HG03460 (cell line): Measurements from ENCODE around the gene WASF3.

ENCODE experiments used
- ATAC-seq: cut with Tn5 transposase; IDR thresholded peaks from one replicate; pipeline ENCODE4 v1.9.1; 2021; ENCODE audit not compliant: unreplicated experiment

WASF3 gene

DNA sequence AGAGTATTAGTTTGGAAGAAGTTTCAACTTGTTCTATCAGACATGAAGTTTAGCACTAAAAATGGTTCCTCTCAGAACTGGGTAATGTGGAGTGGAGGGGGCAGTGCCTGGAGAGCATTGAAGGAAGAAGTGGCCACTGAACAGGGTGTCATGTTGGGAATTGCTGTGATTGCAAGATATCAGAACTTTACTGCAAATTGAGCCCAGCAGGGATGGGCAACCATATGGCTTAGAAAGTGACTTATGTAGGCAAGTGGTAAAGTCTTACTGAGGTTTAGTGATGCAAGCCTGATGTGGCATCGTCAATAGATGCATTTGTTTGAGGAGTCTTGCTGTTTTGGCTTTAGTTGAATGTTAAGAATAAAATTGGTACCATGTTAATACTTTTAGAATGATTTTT lies 31.7 kb downstream of the WASF3 start:
- no peak for ATAC-seq

DNA sequence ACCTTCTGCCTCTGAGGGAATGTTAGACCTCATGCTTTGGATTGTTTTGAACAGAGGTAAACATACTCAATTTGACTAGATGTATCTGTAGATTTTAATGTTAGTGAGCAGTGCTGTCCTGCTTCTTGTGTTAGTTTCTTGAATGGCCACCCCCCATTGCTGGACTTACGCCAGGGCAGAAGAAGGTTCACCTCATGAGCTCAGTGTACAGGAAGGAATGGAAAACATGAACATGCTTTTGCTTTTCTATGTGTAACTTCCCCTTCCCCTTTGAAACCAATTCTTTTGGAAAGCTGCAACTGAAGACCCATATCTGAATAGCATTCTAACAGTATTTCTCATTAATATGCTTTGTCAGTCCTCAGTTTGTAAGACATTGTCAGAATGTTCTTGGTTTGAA lies 32.3 kb downstream of the WASF3 start:
- no peak for ATAC-seq

DNA sequence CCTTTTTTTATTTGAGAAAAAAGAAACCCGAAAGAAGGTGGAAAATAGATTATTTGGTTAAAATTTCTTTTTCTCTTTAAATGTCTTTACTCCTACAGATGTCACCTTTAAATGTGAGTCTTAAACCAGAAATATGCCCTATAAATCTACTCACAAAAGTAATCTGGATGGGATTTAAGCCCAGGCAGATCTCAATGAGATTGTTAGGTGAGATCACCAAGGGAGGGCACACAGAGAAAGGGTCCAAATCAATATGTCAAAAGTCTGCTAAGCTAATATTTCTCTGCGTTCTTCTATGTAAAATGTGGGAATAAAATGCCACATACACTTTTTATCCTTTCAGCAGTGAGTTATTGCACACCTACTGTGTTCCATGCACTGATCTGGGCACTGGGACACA lies 32.9 kb downstream of the WASF3 start:
- no peak for ATAC-seq

DNA sequence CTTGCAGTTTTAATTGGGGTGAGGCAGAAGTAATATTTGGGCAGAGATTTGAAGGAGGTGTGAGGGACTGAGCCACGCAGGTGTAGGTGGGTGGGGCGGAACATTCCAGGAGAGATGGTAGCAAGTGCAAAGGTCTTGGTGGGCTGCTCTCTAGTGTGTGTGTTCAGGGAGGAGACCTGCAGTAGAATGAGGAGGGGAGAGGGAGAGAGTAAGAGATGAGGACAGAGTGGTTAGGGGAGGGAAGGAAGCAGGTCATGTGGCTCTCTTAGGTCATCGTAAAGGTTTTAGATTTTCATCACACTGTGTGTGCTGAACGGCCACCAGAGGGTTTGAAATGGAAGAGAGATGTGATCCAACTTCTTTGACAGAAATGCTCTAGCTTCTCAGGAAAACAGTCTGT lies 33.5 kb downstream of the WASF3 start:
- ATAC-seq: no peak

DNA sequence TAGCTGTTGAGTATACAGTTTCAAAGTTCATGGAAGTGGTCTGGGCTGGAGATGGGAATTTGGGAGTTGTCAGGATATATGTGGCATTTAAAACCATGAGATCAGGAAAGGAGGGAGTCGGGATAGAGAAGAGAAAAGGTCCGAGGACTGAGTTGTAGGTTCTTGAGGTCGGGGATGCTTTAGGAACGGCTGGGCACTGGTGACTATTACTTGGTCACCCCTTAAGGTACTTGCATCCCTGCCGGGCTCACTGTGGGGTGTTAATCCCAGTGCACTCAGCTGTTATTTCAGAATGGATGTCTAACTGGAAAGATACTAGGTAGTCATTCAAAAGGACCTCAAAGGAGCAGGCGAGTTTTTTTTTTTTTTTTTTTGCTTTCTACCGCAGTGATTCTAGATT lies 34.2 kb downstream of the WASF3 start:
- no peak for ATAC-seq

DNA sequence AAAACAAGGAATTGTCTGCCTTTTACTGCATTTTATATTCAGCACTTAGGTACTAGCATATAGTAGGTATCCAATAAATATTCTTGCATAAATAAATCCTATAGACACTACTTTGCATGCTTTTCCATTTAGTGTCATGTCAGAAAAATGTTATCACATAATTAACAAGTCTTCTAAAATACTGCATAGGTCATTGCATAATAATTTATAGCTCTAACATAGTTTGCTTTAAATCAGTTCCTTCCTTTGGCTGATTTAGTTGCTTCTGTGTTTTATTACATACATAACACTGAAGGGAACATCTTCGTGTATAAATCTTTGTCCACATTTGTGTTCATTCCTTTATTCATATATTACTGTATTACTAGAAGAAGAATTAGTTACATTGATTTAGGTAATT lies 36.2 kb downstream of the WASF3 start:
- ATAC-seq: no peak

DNA sequence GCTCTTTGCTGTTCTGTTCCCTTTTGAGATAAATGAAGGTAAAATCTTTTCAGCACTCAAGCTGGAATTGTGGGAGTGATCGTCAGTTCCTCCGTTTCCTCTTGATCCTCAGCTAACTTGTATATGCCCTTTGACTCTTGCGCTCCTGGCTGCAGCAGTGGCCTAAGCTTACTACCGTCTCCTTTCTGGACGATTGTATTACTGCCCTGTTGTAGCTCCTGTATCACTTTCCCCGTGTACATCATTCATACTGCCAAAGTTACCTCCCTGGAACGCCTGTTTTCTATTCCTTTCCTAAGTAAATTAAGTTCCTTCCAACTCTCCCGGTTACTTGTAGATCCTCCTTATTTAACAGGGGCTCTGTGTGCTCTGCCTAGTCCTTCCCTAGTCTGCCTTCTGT lies 36.9 kb downstream of the WASF3 start:
- ATAC-seq: no peak

DNA sequence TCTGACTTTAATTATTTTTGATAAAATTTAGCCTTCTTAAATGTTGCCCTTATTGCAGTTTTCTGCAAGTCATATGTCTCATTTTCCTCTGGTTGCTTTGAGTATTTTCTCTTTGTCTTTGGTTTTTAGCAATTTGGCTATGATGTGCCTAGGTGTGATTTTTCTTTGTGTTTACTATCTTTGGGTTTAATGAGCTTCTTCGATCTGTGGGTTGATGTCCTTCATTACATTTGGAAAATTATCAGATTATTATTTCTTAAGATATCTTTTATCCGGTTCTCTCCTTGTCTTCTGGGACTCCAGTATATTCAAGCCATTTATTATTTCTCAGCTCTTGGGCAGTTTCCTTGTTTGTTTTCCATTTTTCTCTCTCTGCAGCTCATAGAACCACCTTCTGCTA lies 39.0 kb downstream of the WASF3 start:
- no peak for ATAC-seq

DNA sequence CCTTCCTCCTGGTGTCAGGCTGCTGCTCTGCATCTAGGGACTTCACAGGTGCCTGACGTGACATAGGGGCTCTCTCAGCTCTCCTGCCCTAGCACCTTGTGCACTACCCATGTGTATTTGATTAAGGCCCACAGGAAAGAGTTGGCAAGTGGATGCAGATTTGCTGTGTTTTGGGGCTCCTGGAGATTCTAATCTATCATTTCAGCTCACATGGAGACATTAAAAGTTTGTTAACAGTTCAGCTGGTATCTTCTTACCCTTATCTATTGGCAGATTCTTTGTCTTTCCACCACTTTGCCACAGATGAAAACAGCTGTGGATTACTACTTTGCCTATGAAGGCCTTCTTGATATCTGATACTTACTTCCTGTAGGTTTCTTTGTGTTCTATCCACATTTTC lies 41.9 kb downstream of the WASF3 start:
- ATAC-seq: no peak

DNA sequence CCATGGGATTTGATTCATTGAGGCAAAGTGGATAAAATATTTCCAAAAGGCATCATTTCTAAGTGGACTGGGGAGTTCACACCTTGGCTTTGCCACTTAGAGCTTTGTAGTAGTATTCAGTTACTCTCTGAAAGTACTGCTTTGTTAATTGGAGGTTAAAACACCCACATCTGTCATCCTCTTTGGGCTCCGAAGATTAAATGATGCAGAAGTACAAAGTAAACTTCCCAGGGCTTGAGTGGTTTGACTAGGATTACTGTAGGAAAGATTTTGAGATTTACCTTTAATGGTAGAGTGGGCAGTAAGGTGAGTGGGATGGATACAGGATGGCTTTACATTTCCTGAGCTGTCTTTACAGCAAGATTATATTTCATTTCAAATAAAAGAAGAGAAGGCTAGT lies 42.4 kb downstream of the WASF3 start:
- no peak for ATAC-seq

DNA sequence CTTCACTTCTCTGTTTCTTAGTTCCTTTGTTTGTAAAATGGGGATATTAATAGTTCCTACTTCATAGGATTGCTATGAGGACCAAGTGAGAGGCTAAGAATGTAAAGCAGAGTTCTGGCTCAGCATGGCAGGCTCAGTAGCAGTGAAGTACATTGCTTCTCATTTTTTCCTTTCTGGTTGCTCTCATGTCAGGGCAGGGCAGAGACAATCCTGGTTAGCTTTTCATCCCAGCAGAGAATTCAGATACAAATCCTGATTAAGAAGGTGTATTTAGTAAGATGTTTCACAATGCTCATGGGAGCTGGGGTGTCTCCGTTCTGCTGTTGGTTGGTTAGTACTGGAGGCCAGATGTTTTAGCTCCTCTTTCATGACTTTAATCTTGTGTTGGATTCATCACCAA lies 42.9 kb downstream of the WASF3 start:
- no peak for ATAC-seq

DNA sequence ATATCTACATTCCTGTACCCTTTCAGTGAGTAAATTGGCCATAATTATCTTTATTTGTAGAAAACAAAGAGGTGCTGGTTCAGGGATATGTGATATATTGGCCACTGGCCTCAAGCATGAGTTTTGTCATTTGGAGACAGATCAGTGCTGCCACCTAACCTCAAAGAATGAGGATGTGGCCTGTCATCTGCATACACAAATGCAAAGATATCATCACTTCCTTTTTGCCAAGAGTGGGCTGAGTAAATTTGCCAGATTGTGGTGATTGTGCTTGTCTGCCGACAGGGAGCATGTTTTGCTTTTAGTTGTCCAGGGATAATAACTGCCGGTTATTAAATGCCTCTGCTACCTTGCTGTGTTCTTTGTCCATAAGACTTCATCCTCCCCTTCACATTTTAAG lies 44.2 kb downstream of the WASF3 start:
- peak; percentile 70 for ATAC-seq

DNA sequence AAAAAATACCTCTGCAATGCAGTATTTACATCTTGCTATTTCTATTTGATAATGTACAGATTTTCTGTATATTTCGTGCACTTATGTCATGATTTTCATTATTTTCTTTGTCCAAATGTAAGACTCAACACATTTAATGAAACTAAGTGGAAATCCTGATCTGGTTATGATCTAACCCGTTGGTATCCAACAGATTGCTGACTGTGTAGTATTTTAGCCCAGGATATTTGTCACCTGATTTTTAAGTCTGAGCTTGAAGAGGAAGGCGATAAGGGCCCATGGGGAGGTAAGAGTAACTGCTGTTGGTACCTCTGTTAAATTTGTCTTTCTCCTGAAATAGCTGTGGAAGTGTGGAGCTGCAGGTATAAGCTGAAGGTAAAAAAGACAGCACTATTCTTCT lies 45.3 kb downstream of the WASF3 start:
- no peak for ATAC-seq

DNA sequence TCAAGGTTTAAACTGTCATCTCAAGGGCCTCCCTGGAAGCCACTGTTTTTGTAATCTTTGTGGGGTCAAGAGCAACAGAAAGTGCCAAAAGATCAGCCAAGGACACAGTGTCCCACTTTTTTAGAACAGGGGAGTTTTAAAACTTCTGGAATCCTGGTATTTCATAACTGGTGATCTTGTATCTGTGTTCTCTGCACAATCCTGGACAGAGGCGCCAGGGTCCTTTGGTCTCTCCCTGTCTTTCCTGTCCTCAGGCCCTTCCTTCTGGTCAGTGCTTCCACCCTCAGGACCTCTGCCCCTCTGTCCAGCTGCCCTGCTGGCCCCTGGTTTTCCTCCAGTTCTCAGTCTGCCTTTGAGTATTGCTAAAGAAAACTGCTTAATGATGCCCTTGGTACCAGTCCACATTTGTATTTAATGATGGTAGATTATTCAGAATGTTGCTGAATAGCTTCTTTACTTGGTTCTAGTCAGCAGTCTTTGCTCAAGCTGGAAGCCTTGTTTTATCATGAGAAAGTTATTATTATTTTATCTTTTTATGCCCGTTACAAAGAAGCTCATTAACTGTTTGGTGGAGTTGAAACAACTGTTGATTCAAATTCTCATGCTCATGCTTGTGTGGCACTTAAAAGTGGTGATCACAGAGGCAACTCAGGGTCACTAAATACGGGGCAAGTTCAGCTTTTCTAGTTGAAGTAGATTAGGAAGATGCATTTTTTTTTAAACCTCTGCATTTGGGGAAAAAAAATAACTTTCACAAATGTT lies 47.5 kb downstream of the WASF3 start:
- ATAC-seq: no peak

DNA sequence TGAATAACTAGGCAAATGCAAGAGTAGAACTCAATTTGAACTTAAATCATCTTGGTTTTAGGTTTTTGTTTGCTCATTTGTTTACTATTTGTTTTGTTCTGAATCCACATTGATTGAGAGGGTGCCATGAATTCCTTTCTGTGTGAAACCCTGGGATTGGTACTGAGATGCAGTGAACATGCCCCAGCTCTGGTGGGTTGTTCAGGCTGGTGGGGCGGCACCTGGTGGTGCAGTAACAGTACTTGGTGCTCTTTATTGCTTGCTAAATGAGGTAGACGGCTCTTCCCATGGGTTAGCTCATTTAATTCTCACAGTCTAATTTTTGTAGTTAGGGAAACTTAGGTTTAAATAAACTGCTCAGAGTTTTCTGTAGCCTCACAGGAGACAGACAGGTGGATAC lies 48.4 kb downstream of the WASF3 start:
- no peak for ATAC-seq

DNA sequence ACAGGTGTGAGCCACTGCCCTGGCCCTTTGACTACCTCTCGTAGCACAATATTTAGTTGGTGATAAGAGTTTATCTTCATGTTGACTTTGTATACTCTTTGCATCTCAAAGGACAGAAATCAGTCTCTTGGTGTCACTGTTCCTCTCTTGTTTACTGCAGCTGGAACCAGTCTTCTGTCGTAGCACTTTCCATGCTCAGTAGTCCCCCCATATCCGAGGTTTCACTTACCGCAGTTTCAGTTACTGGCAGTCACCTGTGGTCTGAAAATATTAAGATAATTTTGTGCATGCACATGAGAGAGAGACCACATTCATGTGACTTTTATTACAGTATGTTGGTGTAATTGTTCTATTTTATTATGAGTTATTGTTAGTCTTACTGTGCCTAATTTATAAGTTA lies 49.1 kb downstream of the WASF3 start:
- ATAC-seq: no peak

DNA sequence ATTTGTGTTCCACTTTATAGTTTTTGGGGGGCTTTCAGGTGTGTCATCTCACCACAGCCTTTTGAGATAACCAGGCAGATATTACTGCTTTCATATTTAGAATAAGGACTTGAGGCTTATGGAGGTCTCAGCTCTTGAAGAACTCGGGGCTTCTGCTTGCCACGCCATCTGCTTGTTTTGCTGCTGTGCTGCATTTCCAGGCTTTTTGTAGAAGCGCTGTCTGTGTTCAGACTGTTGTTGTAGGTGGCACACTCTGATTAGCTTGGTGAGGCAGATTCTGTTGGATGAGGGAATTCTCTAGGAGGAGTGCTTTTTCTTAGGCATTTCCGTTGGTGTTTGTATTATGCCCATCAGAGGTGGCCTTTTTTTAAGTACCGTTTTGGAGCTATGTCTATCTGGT lies 57.2 kb downstream of the WASF3 start:
- ATAC-seq: no peak

DNA sequence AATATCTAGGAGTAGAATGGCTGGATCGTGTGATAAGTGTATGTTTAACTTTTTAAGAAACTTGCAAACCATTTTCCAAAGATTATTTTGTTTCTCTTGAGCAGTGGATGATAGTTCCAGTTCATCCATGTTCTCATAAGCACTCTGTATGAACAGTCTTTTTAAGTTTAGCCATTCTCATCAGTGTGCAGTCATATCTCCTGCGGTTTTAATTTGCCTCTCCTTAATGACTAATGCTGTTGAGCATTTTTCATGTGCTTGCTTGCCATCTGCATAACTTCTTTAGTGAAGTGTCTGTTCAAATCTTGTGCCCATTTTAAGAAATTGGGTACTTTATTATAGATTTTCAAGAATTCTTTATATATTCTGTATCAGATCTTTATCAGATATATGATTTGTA lies 58.6 kb downstream of the WASF3 start:
- no peak for ATAC-seq

DNA sequence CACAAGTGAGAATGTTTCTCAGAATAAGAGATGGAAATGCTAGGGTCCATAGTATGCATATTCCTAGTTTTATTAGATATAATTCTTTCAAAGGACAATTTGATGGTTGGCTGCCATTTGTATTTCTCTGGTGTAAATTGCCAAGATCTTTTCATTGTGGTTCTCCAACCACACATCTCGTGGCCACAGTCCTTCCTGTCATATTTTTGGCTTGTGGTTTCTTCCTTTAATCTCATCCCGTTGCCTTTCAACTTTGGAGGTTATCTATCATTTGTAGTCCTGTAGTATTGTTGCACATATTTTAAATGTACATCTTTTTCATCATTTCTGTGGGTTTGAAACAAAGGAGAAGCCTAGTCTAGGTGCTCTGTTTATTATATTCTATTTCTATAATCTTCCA lies 61.2 kb downstream of the WASF3 start:
- no peak for ATAC-seq

DNA sequence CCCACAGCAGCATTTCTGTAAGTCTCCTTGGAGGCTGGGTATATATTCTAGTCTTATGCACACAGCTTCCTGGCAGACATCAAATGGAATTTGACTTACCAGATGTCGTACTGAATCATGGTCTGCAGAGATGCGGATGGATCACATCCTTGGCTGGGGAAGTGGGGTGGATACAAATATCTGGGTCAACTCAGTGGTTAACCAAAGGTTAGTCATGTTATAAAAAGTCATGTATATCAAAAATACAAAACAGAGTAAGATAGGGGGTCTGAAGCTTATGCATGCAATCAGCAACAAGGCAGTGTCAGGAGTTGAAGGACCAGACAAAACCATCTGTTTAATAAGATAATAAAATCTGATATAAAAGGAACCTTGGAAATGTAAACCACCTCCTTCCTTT lies 61.9 kb downstream of the WASF3 start:
- no peak for ATAC-seq

DNA sequence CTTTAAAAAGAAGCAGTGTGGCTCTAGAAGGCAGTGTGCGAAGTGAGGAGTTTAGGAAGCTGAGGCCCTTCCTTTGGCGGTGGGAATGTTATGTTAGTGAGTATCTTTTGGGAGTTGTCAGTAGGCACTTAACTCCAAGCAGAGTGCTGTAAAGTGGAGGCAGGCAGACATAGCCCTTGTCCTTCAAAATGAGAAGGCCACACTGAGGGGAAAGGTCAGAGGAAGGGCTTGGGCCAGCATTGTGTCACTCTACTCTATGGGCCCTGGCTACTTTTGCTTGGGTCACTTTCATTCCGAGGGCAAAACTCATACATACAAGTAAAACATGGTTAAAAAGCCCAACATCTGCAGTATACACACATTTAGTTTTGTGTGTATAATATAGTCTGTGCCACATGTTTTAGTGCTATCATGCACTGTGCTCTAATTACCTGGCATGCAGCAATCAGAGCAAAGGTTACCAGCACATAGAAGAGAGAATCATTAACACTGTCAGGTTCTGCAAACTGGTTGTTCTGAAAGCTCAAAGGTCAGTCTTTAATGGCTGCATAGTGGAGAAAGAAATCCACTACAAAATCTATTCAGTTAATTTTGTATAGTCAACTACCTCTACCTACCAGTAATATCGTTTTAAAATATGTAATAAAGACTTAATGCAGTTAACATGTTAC lies 64.4 kb downstream of the WASF3 start:
- no peak for ATAC-seq

DNA sequence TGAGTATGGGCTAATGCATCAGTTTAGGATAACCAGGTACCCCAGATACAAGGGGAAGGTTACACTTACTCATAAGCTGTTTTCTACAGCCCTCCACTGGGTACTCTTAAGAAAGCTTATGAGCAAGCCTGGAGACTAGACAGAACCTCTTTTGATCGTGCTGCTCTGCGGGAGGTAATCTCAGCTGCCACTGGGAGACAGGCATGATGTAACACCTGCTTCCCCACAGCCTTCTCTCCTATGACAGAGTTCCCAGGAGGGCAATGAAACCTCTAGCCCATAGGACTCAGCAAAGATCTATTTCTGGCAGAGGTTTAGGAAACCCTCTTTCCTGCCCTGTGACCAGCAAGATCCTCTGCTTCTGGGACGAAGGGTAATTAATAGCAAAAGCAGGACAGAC lies 65.6 kb downstream of the WASF3 start:
- ATAC-seq: no peak

DNA sequence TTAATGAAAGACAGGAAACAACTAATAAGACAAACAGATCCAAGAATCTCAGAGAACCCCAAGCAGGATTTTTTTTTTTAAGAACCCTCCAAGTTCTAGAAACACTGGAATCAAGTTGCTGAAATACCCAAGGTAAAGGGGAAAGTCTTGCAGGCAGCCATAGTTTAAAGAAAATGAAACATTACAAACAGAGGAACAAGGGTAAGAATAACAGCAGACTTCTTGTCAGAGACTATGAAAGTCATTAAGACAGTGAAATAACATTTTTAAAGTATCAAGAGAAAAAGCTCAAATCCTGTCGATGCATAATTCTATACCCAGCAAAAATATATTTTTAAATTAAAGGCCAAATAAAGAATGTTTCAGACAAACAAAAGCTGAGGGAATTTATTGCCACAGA lies 67.1 kb downstream of the WASF3 start:
- no peak for ATAC-seq
